MV-4-11 (cell line): ENCODE results near the gene MTLN.
"Not testable (repeated sequence)": the region's sequence is repeated elsewhere in the genome, so short reads cannot be mapped to it uniquely, and the experiment has no call there.

Experiments used
- DNase-seq: peaks from one replicate; lab custom pipeline; 2025; lab: John Stamatoyannopoulos, UW

The MTLN gene

DNA sequence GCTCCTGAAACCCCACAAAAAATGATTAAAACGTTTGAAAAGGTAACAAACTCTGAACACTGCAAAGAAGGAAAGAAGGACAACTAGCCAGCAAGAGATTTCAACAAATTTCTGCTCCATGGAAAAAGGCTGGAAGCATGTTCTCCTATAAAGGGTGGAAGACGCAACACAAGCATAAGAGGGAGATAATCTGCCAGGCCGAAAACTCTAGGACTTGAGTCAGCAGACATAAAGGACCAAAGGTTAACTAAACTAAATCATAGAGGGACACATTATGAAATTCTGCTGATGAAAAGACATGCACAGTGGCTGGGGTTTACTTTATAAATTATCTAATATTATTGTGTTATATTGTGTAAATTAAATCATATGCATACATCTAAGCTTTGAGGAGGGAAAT lies 14.3 kb downstream of the MTLN start:
- no peak for DNase-seq

- no peak for DNase-seq
Observed at GRCh38 chr2:110197452-110197851, 14.9 kb downstream of the MTLN start.

DNA sequence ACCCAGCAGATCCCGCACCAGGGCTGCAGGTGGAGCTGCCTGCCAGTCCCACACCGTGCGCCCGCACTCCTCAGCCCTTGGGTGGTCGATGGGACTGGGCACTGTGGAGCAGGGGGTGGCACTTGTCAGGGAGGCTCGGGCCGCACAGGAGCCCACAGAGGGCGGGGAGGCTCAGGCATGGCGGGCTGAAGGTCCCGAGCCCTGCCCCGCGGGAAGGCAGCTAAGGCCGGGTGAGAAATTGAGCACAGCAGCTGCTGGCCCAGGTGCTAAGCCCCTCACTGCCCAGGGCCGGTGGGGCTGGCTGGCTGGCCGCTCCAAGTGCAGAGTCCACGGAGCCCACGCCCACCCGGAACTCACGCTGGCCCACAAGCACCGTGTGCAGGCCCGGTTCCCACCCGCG lies 22.2 kb downstream of the MTLN start:
- DNase-seq = not testable (repeated sequence)

DNA sequence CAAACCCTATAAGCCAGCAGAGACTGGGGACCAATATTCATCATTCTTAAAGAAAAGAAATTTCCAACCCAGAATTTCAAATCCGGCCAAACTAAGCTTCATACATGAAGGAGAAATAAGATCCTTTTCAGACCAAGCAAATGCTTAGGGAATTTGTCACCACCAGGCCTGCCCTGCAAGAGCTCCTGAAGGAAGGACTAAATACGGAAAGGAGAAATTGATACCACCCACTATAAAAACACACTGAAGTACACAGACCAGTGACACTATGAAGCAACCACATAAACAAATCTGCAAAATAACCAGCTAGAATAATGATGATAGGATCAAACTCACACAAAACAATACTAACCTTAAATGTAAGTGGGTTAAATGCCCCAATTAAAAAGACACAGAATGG lies 29.9 kb downstream of the MTLN start:
- no peak for DNase-seq

DNA sequence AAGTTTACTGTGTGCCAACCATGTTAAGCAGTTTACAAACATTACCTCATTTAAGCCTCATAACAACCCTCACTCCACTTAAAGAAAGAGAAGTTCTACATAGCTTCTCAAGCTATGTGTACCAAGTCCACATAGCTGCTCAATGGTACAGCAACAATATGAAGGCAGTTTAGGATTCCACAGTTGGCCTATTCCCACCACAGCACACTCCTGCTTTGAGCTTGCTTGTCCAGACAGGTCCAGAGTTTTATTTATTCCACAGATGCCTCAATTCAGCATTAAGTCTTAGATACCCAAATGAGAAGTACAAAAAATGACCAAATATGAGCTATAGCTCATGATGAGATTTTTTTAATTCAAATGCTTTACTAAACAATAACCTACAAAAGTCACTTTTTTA lies 32.3 kb downstream of the MTLN start:
- DNase-seq = no peak

DNA sequence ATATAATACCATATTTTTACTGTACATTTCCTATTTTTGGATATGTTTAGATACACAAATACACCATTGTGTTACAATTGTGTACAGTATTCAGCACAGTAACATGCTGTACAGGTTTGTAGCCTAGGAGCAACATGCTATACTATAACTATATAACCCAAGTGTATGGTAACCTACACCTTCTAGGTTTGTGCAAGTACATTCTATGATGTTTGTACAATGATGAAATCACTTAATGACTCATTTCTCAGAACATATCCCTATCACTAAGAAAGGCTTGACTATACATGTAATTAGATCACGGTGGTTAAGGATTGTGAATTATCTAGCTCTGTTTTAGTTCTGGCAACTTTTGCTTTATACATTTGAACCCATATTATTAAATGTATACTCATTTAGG lies 38.8 kb downstream of the MTLN start:
- DNase-seq = no peak

DNA sequence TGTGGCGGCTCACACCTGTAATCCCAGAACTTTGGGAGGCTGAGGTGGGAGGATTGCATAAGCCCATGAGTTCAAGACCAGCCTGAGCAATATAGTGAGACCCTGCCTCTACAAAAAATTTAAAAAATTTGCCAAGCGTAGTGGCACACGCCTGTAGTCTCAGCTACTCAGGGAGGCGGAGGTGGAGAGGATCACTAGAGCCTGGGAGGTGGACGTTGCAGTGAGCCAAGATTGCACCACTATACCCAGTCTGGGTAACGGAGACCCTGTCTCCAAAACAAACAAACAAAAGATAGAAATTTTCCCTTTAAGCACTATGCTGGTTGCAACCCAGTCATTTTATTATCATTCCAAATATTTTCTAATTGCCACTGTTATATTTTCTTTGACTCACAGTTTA lies 39.8 kb downstream of the MTLN start:
- no peak for DNase-seq

DNA sequence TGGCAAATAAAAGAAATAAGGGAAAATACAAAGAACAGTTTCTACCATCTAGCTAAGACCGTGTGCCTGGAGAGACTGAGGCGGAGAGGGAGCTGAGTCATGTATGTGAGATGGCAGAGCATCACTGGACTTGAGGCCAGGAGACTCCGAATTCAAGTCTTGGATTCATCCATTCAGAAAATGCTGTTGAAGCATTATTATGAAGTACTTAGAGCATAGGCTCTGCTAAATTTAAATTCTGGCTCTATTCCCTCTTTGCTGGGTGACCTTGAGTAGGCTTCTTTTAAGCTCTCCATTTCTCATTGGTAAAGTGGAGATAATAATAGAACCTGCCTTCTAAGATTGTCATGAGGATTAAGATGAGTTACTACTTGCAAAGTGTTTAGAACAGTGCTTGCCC lies 42.2 kb downstream of the MTLN start:
- no peak for DNase-seq

DNA sequence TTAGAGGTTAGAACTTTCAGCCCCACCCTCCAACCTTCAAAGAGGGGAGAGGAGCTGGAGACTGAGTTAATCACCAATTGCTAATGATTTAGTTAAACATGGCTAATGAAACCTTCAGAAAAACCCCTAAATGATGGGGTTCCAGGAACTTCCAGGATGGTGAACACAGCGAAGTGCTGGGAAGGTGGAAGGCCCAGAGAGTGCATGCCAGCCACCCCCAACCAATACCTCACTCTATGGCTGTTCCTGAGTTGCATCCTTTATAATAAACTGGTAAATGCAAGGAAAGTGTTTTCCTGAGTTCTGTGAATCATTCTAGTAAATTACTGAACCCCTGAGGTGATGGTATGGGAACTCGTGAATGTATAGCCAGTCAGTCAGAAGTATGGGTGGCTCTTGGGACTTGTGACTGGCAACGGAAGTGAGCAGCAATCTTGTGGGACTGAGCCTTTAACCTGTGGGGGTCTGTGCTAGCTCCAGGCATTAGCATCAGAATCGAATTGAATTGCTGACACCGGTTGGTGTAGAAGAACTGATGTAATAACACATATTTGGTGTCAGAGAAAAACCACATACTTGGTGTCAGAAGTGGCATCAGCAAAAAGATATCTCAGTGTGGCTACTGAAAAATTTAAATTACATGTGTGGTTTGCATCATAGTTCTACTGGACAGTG lies 44.9 kb downstream of the MTLN start:
- no peak for DNase-seq

DNA sequence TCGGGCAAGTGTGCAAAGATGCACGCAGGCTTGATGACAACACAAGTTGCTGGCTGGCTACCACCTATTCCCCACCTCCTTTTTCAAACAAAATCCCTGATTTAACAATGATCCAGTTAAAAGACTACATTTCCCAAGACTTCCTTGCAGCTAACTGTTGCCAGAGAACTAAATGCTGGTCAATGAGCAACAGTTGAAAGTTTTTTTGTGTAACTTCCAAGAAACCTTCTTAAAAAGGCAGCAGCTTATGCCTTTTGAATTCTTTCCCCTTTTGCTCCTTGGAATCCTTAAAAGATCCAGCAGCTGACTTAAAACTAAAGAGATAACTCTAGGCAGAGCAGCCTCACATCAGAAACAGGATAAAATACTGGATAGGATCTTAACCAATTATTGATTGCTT lies 46.1 kb downstream of the MTLN start:
- no peak for DNase-seq
